Gastroesophageal sphincter (tissue), 3 donors: ENCODE data around the gene CCSER2.

ENCODE experiments used
- EP300 ChIP-seq: sonication (generic); formaldehyde crosslinking; IDR thresholded peaks from one replicate; pipeline ENCODE4 v1.6.1; 2017; ENCODE audit warnings: antibody characterized with exemption, mild to moderate bottlenecking
- POLR2A ChIP-seq, 2 donors: fragments of 450-650 bp; IDR thresholded peaks; one replicate each; pipeline ENCODE4 v1.6.1; 2017; ENCODE audit warnings: antibody characterized with exemption in 2 of 2, mild to moderate bottlenecking in 2 of 2, moderate library complexity in 1 of 2
- POLR2AphosphoS5 ChIP-seq: sonication (generic); formaldehyde crosslinking; IDR thresholded peaks from one replicate; pipeline ENCODE4 v1.6.1; 2017; ENCODE audit warnings: antibody characterized with exemption
- TF ChIP-seq, protein P1 (sequence below), 4 experiments: fragments of 200-600 bp in 2 of 4; fragments of 450-650 bp in 2 of 4; sonication (generic) in 1 of 4; IDR thresholded peaks; one replicate each; pipeline ENCODE4 v1.5.1; 2017 to 2019; ENCODE audit warnings: antibody characterized with exemption in 4 of 4, mild to moderate bottlenecking in 2 of 4, moderate library complexity in 2 of 4

DNA sequence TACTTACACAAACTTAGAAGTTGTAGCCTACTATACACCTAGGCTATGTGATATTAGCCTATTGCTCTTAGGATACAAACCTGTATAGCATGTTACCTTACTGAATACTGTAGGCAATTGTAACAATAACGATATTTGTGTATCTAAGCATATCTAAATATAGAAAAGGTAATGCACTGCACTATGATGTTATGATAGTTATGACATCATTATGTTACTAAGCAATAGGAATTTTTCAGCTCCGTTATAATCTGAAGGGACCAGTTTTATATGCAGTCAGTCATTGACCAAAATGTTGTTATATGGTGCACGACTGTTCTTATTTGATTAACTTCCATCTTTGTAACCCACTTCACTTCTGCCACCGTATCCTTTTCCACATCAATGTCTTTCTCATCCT, 62.0 kb downstream of the CCSER2 start:
- TF ChIP-seq POLR2AphosphoS5 (no peak), EP300 (no peak), POLR2A (IDR thresholded peaks at IDR 0.05) (no peak)
- TF ChIP-seq, protein P1, sequence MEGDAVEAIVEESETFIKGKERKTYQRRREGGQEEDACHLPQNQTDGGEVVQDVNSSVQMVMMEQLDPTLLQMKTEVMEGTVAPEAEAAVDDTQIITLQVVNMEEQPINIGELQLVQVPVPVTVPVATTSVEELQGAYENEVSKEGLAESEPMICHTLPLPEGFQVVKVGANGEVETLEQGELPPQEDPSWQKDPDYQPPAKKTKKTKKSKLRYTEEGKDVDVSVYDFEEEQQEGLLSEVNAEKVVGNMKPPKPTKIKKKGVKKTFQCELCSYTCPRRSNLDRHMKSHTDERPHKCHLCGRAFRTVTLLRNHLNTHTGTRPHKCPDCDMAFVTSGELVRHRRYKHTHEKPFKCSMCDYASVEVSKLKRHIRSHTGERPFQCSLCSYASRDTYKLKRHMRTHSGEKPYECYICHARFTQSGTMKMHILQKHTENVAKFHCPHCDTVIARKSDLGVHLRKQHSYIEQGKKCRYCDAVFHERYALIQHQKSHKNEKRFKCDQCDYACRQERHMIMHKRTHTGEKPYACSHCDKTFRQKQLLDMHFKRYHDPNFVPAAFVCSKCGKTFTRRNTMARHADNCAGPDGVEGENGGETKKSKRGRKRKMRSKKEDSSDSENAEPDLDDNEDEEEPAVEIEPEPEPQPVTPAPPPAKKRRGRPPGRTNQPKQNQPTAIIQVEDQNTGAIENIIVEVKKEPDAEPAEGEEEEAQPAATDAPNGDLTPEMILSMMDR (IDR thresholded peaks at IDR 0.05) = no peak
